Suprapubic skin (tissue), 4 donors: Measurements from ENCODE around the gene DOK4.

Source experiments
- CTCF ChIP-seq, 2 donors: fragments of 200-600 bp in 1 of 2; fragments of 450-650 bp in 1 of 2; sonication (generic) in 1 of 2; IDR thresholded peaks; one replicate each; pipeline ENCODE4 v1.5.1; 2016 to 2019; ENCODE audit warnings: antibody characterized with exemption in 2 of 2, mild to moderate bottlenecking in 1 of 2, moderate library complexity in 1 of 2
- POLR2A ChIP-seq, 2 donors: fragments of 450-650 bp; IDR thresholded peaks; one replicate each; pipeline ENCODE4 v1.6.1; 2017; ENCODE audit warnings: antibody characterized with exemption in 2 of 2, mild to moderate bottlenecking in 2 of 2, moderate library complexity in 2 of 2
- POLR2AphosphoS5 ChIP-seq, 3 donors: sonication (generic); formaldehyde crosslinking; IDR thresholded peaks; one replicate each; pipeline ENCODE4 v1.6.1; 2017; ENCODE audit warnings: antibody characterized with exemption in 3 of 3

DNA sequence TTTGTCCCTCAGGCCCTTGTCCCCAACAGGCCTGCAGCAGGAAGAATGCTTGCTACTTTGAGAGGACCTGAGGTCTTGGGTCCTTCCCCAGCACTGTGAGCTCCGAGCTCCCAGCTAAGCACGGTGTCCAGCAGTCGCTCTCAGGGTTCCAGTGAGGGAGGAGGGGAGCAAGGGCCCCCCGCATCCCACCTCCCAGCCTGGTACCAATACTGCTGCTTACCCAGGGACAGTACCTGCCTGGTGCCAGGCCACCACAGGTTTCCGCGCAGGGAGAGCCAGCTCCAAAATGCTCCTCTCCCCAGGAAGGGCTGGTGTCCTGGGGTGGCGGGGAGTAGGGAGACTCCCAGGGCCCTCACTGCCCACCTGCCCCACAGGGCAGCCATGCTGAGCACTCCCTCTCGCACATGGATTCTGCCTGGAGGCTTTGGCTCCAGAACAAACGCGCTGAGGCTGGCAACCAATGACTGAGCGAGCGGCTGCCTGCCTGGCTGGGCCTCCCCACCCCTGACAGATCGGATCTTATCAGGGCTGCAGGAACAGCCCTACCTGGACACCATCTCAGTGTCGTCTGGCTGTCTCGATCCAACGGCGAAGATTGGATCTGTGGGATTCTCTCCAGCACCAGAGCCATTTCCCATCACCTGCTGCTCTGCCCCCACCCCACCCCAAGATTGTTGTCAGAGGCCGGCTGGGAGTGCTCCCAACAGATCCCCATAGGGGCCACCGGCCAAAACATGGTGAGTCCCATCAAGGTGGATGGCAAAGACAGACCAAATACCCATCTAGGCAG, 2.4 kb downstream of the DOK4 start:
- no peak for TF ChIP-seq CTCF (IDR thresholded peaks at IDR 0.05)
- TF ChIP-seq POLR2A (IDR thresholded peaks at IDR 0.05), result no peak
- no peak for TF ChIP-seq POLR2AphosphoS5 (IDR thresholded peaks at IDR 0.05)
